Duodenal mucosa (tissue), 2 donors: Measurements from ENCODE around the gene GEMIN7.

Source experiments
- H3K27ac ChIP-seq: one replicate; pipeline ENCODE4 v1.7.0; 2013; ENCODE audit warnings: low read depth, low read length
- H3K27me3 ChIP-seq, 2 donors: one replicate each; pipeline ENCODE4 v1.7.0; 2013; ENCODE audit warnings: low read length in 2 of 2, control low read depth in 1 of 2; ENCODE audit not compliant: insufficient read depth in 2 of 2, control insufficient read depth in 1 of 2
- H3K36me3 ChIP-seq, 2 donors: one replicate each; pipeline ENCODE4 v1.7.0; 2013; ENCODE audit warnings: low read length in 2 of 2, control low read depth in 1 of 2; ENCODE audit not compliant: insufficient read depth in 2 of 2, control insufficient read depth in 1 of 2
- H3K4me1 ChIP-seq, 2 donors: one replicate each; pipeline ENCODE4 v1.7.0; 2013; ENCODE audit warnings: low read length in 2 of 2, control low read depth in 1 of 2; ENCODE audit not compliant: insufficient read depth in 2 of 2, control insufficient read depth in 1 of 2
- H3K4me3 ChIP-seq, 2 donors: one replicate each; pipeline ENCODE4 v1.7.0; 2013; ENCODE audit warnings: low read length in 2 of 2, low read depth in 1 of 2
- H3K9ac ChIP-seq, 2 donors: one replicate each; pipeline ENCODE4 v1.7.0; 2013; ENCODE audit warnings: low read length in 2 of 2, low read depth in 1 of 2
- H3K9me3 ChIP-seq, 2 donors: one replicate each; pipeline ENCODE4 v1.7.0; 2013; ENCODE audit warnings: low read length in 2 of 2, control low read depth in 1 of 2; ENCODE audit not compliant: control insufficient read depth in 1 of 2

GEMIN7 gene

GRCh38 chr19:45137179-45137761 lies 58.2 kb downstream of the GEMIN7 start:
- Histone ChIP-seq H3K4me1 (peaks cover 2 to 11% of the 10 kb centered on the region in 2 donors), H3K36me3 (peaks cover 2 to 18% of the 10 kb centered on the region in 2 donors), H3K4me3 (no peak overlapping the region), H3K27me3 (no peaks in the 10 kb centered on the region), H3K9ac (no peak overlapping the region), H3K27ac (no peak overlapping the region), H3K9me3 (no peaks in the 10 kb centered on the region)

DNA sequence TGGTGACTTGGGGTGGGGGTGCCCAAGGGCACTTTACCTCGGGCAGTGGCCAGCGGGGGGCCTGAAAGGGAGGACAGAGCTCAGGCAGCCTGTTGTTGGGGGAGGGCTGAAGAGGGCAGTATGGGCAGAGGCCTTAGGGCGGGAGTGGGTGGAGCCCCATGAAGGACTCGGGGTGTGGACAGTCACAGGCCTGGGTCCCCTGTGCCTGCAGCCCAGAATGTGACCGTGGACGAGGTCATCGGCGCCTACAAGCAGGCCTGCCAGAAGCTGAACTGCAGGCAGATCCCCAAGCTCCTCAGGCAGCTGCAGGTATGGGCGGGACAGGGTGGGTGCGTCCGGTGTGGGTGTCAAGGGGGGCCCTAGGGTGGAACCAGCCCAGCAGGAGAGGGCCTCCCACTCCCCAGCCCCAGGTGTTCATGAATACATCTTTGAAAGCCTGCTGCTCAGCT lies 59.3 kb downstream of the GEMIN7 start:
- Histone ChIP-seq H3K9ac (no peak overlapping the region), H3K27ac (no peak overlapping the region), H3K9me3 (no peaks in the 10 kb centered on the region), H3K27me3 (no peaks in the 10 kb centered on the region), H3K4me1 (peaks cover 2 to 11% of the 10 kb centered on the region in 2 donors), H3K36me3 (peaks cover 11 to 27% of the 10 kb centered on the region in 2 donors), H3K4me3 (no peak overlapping the region)

DNA sequence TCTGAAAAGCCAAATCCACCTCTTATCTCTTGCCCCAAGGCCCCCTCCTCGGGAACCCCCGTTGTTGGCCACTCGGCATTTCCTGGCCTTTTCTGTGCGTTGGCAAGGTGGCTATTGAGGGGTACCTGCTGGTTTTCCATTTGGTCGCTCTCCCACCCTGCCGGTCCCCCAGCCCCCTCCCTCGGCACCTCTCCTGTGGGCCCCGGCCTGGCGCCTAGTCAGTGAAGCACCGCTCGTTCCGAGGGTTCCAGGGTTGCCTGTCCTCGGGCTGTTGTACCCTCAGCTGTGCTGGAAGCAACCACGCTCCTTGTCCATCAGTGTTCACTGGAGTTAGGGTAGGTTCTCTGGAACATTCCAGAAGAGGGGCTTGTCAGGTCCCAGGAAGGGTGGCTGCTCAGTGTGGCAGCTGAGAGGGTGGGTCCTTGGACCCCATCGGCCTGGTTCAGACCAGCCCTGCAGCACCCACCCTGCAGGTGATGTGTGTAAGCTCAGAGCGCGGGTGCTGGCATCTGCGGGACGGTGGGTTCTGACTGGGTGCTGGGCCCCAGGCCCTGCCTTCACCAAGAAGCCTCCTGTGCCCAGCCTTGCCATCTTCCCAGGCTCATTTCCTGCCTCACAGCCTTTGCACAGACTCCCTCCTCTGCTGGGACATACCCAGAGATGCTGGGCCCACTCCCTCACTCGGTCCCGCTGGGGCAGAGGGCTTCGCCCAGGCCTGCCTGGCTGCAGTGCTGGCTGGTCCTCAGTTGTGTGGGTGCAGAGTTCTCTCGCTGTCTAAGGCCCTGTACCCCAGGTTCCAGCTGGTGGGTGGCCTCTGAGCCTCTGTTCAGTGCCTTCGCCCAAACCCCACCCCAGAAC lies 60.5 kb downstream of the GEMIN7 start:
- H3K27me3 ChIP-seq = no peaks in the 10 kb centered on the region
- no peak overlapping the region for H3K9ac ChIP-seq
- no peaks in the 10 kb centered on the region for H3K9me3 ChIP-seq
- H3K4me3 ChIP-seq = no peak overlapping the region
- H3K36me3 ChIP-seq = peaks cover 11 to 28% of the 10 kb centered on the region in 2 donors
- peaks cover 2 to 11% of the 10 kb centered on the region in 2 donors for H3K4me1 ChIP-seq
- no peak overlapping the region for H3K27ac ChIP-seq

- Histone ChIP-seq H3K9ac (no peak overlapping the region), H3K9me3 (no peaks in the 10 kb centered on the region), H3K36me3 (peaks cover 11 to 30% of the 10 kb centered on the region in 2 donors), H3K27ac (no peak overlapping the region), H3K4me3 (no peak overlapping the region), H3K4me1 (peaks cover 2 to 11% of the 10 kb centered on the region in 2 donors), H3K27me3 (no peaks in the 10 kb centered on the region)
Observed at GRCh38 chr19:45140144-45140503, 61.1 kb downstream of the GEMIN7 start.

DNA sequence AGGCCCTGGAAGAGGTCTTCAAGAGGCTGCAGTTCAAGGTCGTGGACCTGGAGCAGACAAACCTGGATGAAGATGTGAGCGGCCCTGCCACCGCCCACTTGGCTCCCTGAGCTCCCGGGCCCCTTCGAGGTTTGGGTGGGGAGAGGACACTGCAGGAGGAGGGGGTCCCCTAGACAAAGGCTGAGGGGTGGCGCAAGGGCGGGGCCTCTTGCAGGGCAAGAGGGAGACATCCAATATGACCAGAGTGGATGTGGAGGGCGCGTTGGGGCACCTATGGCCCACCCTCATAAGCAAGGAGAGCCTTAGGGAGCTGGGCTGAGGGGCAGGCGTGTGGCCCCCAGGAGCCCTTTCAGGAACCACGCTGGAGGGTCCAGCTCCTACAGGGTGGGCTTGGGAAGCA lies 61.5 kb downstream of the GEMIN7 start:
- no peaks in the 10 kb centered on the region for H3K27me3 ChIP-seq
- peaks cover 2 to 11% of the 10 kb centered on the region in 2 donors for H3K4me1 ChIP-seq
- peaks cover 11 to 31% of the 10 kb centered on the region in 2 donors for H3K36me3 ChIP-seq
- no peak overlapping the region for H3K9ac ChIP-seq
- H3K27ac ChIP-seq = no peak overlapping the region
- H3K4me3 ChIP-seq = no peak overlapping the region
- no peaks in the 10 kb centered on the region for H3K9me3 ChIP-seq
